Retinal pigment epithelial cell (primary cell): Measurements from ENCODE around the gene ISCA1.

Experiments used
- DNase-seq: peaks from one replicate; pipeline ENCODE4 v3.0.0-alpha.2; 2010; ENCODE audit warnings: low read depth
- H3K4me3 ChIP-seq: 2 replicates; pipeline ENCODE4 v1.5.1; 2011; ENCODE audit warnings: mild to moderate bottlenecking, low read length, control low read depth, moderate library complexity
- CTCF ChIP-seq: conservative IDR thresholded peaks from 2 replicates; pipeline ENCODE4 v1.5.1; 2011; ENCODE audit warnings: low read depth, low read length, control low read depth, inconsistent platforms

Gene ISCA1

GRCh38 chr9:86275962-86276361, 6.4 kb downstream of the ISCA1 start:
- no peak for DNase-seq
- H3K4me3 ChIP-seq, result no peak overlapping the region
- peak; percentile 33 for TF ChIP-seq CTCF

DNA sequence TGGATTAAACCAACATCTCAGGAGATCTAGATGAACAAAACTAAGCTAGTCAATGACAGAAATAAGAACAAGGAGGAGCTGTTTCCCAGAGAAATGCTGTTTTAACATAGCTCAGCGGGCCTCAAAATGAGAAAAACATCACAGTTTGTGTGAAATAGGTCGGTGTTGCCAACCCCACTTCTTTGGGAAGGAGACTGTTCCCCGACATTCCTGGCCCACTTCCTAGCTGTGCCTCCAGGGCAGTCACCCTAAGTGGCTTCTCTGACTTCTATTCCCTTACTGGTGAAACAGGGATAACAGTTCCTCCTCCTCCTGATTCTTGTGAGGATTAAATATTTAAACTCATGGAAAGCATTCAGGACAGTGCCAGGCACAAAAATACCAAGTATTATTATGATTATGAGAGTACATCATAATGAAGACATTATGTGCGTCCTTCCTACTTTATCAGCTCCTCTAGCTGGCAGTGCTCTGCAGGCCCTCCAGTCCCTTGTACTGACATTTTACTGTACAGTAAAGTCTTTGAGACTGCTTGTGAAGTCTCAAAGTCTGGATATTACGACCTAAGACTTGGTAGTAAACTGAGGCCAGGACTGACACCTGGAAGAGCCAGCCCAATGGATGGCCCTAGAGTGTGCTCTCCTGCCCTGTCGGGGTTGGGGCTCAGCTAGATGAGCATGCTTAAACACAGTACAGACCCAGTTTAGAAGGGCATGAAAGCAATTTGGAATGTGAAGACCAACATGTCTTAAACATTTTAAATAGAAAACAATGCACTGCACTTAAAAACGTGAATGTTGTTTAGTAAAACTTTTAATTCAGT, 7.3 kb downstream of the ISCA1 start:
- no peak for TF ChIP-seq CTCF
- H3K4me3 ChIP-seq, result no peak overlapping the region
- DNase-seq, result no peak

GRCh38 chr9:86272221-86272620, 10.1 kb downstream of the ISCA1 start:
- no peak for DNase-seq
- H3K4me3 ChIP-seq, result no peak overlapping the region
- TF ChIP-seq CTCF, result no peak

GRCh38 chr9:86263876-86264275, 18.5 kb downstream of the ISCA1 start:
- TF ChIP-seq CTCF, result no peak
- no peak for DNase-seq
- no peak overlapping the region for H3K4me3 ChIP-seq

DNA sequence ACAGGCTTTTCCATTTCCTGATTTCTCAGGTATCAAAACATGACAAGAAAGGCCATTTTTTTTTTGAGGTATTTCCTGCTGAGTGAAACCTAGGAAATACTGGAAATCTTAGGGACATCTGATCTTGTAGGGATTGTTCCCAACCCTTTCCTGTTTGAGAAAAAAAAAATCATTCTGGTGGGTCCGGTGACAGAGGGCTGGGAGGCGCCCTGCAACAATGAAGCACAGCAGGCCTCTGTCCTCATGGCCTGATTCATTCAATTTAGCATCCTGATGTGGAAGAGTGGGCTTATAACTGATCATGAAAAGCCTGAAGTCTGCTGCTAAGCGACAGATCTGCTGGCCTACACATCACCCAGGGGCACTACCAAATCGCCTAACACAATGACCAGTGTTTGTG, 19.8 kb downstream of the ISCA1 start:
- no peak for TF ChIP-seq CTCF
- DNase-seq, result no peak
- H3K4me3 ChIP-seq, result no peak overlapping the region

DNA sequence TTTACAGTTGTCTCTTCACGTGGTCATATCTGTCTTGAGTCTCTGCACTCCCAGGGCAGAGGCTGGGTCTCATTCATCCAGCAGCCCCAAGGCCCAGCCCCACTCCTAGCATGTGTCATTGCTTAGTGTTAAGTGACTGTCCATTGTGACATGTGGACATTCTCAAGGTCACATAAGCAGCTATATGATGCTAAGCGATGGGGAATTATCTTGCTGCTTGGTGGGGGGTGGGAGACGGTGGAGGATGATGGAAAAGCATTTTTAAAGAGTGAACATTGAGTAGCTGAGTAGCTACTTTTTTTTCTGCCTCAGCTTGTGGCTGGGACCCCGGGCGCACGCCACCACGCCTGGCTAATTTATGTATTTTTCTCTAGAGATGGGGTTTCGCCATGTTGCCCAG, 22.8 kb downstream of the ISCA1 start, which contains the start of gene C9orf153:
Gene C9orf153, minus strand, starts transcription at position 101 of the 400 bp plus-strand sequence. CDS start 30,054 bp downstream, outside the sequence.
- DNase-seq, result no peak
- H3K4me3 ChIP-seq, result no peak within 1 kb of the TSS
- no peak for TF ChIP-seq CTCF

DNA sequence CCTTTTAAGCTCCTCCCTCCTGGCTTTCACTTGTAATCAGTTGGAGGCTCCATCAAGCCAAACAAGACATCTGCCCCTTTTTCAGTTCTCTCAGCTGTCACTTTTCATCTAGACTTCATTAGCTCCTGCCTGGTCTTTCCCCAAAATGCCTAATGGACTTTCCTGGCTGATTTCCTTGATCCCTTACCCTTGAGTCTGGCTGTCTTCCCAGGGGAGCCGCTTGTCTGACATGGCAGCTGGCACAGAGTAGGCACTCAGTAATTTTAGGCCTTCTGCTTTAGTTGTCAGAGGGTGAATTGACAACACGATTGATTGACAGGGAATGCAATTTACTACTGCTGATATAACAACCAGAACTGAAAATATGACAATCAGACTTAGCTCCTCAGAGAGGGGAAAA, 24.9 kb downstream of the ISCA1 start:
- no peak for TF ChIP-seq CTCF
- H3K4me3 ChIP-seq, result no peak overlapping the region
- DNase-seq, result no peak
